Neural progenitor cell (in vitro differentiated cells): ENCODE measurements around the gene ATF2. TPM values are rescaled to one million over a fixed set of nuclear protein-coding genes. Genes with fewer than 3 reads are reported as not detected.

Experiments
- DNase-seq: peaks from one replicate; pipeline ENCODE4 v3.0.0-alpha.2; 2016; ENCODE audit warnings: low spot score
- H2AFZ ChIP-seq: fragments of 200-600 bp; sonication (generic); replicated peaks from 2 replicates; pipeline ENCODE4 v1.6.1; 2016; ENCODE audit warnings: antibody characterized with exemption
- H3F3A ChIP-seq: fragments of 200-600 bp; sonication (generic); 2 replicates; pipeline ENCODE4 v1.6.1; 2016; ENCODE audit warnings: antibody characterized with exemption, low read depth
- H3K27ac ChIP-seq: fragments of 200-600 bp; sonication (generic); 2 replicates; pipeline ENCODE4 v1.5.1; 2016; ENCODE audit warnings: mild to moderate bottlenecking
- H3K27me3 ChIP-seq: fragments of 200-600 bp; sonication (generic); 2 replicates; pipeline ENCODE4 v1.6.1; 2016; ENCODE audit warnings: mild to moderate bottlenecking, moderate library complexity
- H3K36me3 ChIP-seq: fragments of 200-600 bp; sonication (generic); 2 replicates; pipeline ENCODE4 v1.5.1; 2016
- H3K4me1 ChIP-seq: fragments of 200-600 bp; sonication (generic); 2 replicates; pipeline ENCODE4 v1.6.1; 2016; ENCODE audit warnings: mixed run types
- H3K4me2 ChIP-seq: fragments of 200-600 bp; sonication (generic); 2 replicates; pipeline ENCODE4 v1.6.1; 2016
- H3K4me3 ChIP-seq: fragments of 200-600 bp; sonication (generic); 2 replicates; pipeline ENCODE4 v1.5.1; 2016
- H3K79me2 ChIP-seq: fragments of 200-600 bp; sonication (generic); 2 replicates; pipeline ENCODE4 v1.6.1; 2016; ENCODE audit warnings: low read depth
- H3K9ac ChIP-seq: fragments of 200-600 bp; sonication (generic); 2 replicates; pipeline ENCODE4 v1.6.1; 2016
- H3K9me3 ChIP-seq: fragments of 200-600 bp; sonication (generic); 2 replicates; pipeline ENCODE4 v1.5.1; 2016; ENCODE audit warnings: low read depth
- H4K20me1 ChIP-seq: fragments of 200-600 bp; sonication (generic); 2 replicates; pipeline ENCODE4 v1.6.1; 2016; ENCODE audit warnings: low read depth
- H3K27ac Mint-ChIP-seq: 3 replicates; pipeline ENCODE4 v1.8.0; 2021; ENCODE audit warnings: mixed read lengths
- H3K27me3 Mint-ChIP-seq: 2 replicates; pipeline ENCODE4 v1.8.0; 2022; ENCODE audit warnings: low read depth, mild to moderate bottlenecking, inconsistent platforms, moderate library complexity, mixed read lengths; ENCODE audit not compliant: insufficient read depth
- H3K36me3 Mint-ChIP-seq: 3 replicates; pipeline ENCODE4 v1.8.0; 2021; ENCODE audit warnings: mixed read lengths
- H3K4me1 Mint-ChIP-seq: 3 replicates; pipeline ENCODE4 v1.8.0; 2021; ENCODE audit warnings: mixed read lengths
- H3K4me3 Mint-ChIP-seq: 3 replicates; pipeline ENCODE4 v1.8.0; 2021; ENCODE audit warnings: mild to moderate bottlenecking, moderate library complexity, mixed read lengths
- H3K9me3 Mint-ChIP-seq: 3 replicates; pipeline ENCODE4 v1.8.0; 2020; ENCODE audit warnings: mixed read lengths
- CTCF ChIP-seq: fragments of 200-600 bp; sonication (generic); IDR thresholded peaks from 2 replicates; pipeline ENCODE4 v1.5.1; 2017; ENCODE audit warnings: antibody characterized with exemption, mild to moderate bottlenecking
- EZH2 ChIP-seq: fragments of 200-600 bp; sonication (generic); IDR thresholded peaks from 2 replicates; pipeline ENCODE4 v1.6.1; 2017; ENCODE audit warnings: antibody characterized with exemption, mild to moderate bottlenecking, moderate library complexity
- EZH2phosphoT487 ChIP-seq: fragments of 200-600 bp; sonication (generic); IDR thresholded peaks from 2 replicates; pipeline ENCODE4 v1.6.1; 2017; ENCODE audit warnings: antibody characterized with exemption
- total RNA-seq: library from RNA; depleted of rRNA; stranded (reverse); fragments of >200 nt; gene quantifications from 2 replicates; pipeline ENCODE4 v1.2.3, GENCODE V29; 2015; ENCODE audit warnings: low replicate concordance

Gene ATF2
- total RNA-seq, 1 donor from 2014 or later = 133 TPM

- H3K9ac ChIP-seq = no peak overlapping the region
- H2AFZ ChIP-seq = no peak overlapping the region
Observed at GRCh38 chr2:175035806-175036205, 132.2 kb downstream of the ATF2 start.

GRCh38 chr2:175034716-175035115, 133.3 kb downstream of the ATF2 start:
- Mint-ChIP-seq H3K9me3 (no peaks in the 10 kb centered on the region), H3K4me3 (no peak overlapping the region), H3K27me3 (peaks cover 5% of the 10 kb centered on the region), H3K36me3 (no peaks in the 10 kb centered on the region), H3K27ac (no peak overlapping the region), H3K4me1 (peaks cover 4% of the 10 kb centered on the region)
- TF ChIP-seq EZH2 (no peak), CTCF (no peak), EZH2phosphoT487 (no peak)
- Histone ChIP-seq H3K27ac (no peak overlapping the region), H2AFZ (no peak overlapping the region), H4K20me1 (no peaks in the 10 kb centered on the region), H3K4me2 (no peak overlapping the region), H3K4me3 (no peak overlapping the region), H3K36me3 (no peaks in the 10 kb centered on the region), H3K27me3 (no peaks in the 10 kb centered on the region), H3K9ac (no peak overlapping the region), H3K9me3 (no peaks in the 10 kb centered on the region), H3K79me2 (no peaks in the 10 kb centered on the region), H3K4me1 (no peaks in the 10 kb centered on the region), H3F3A (peaks cover 3% of the 10 kb centered on the region)
- DNase-seq = no peak

More at GRCh38 chr2:175035806-175036205, 132.2 kb downstream of the ATF2 start:
- no peaks in the 10 kb centered on the region for H3K9me3 ChIP-seq
- H3K4me1 ChIP-seq = no peaks in the 10 kb centered on the region
- H3K4me3 ChIP-seq = no peak overlapping the region
- H3K4me1 Mint-ChIP-seq = peaks cover 4% of the 10 kb centered on the region
- H3K4me2 ChIP-seq = no peak overlapping the region
- no peak for DNase-seq
- peaks cover 3% of the 10 kb centered on the region for H3K9me3 Mint-ChIP-seq
- no peaks in the 10 kb centered on the region for H4K20me1 ChIP-seq
- H3K4me3 Mint-ChIP-seq = no peak overlapping the region
- no peaks in the 10 kb centered on the region for H3K36me3 ChIP-seq
- TF ChIP-seq CTCF = no peak
- no peak for TF ChIP-seq EZH2phosphoT487
- no peak for TF ChIP-seq EZH2
- no peaks in the 10 kb centered on the region for H3K79me2 ChIP-seq
- peaks cover 3% of the 10 kb centered on the region for H3F3A ChIP-seq
- no peak overlapping the region for H3K27ac Mint-ChIP-seq
- H3K27me3 Mint-ChIP-seq = peaks cover 6% of the 10 kb centered on the region
- no peaks in the 10 kb centered on the region for H3K36me3 Mint-ChIP-seq
- H3K27ac ChIP-seq = no peak overlapping the region
- H3K27me3 ChIP-seq = no peaks in the 10 kb centered on the region

GRCh38 chr2:175030380-175031271, 137.4 kb downstream of the ATF2 start:
- Histone ChIP-seq H3K79me2 (no peaks in the 10 kb centered on the region), H3K4me2 (no peak overlapping the region), H3F3A (peaks cover 14% of the 10 kb centered on the region), H3K27ac (no peak overlapping the region), H3K4me3 (no peak overlapping the region), H3K27me3 (no peaks in the 10 kb centered on the region), H2AFZ (peak overlapping the region; percentile 23), H3K36me3 (no peaks in the 10 kb centered on the region), H3K9me3 (no peaks in the 10 kb centered on the region), H3K9ac (no peak overlapping the region), H4K20me1 (no peaks in the 10 kb centered on the region), H3K4me1 (peaks cover 17% of the 10 kb centered on the region)
- peak; percentile 78 for DNase-seq
- Mint-ChIP-seq H3K9me3 (peaks cover 3% of the 10 kb centered on the region), H3K27me3 (peaks cover 2% of the 10 kb centered on the region), H3K27ac (peak overlapping the region; percentile 16), H3K4me1 (peaks cover 7% of the 10 kb centered on the region), H3K4me3 (no peak overlapping the region), H3K36me3 (no peaks in the 10 kb centered on the region)
- TF ChIP-seq EZH2 (no peak), EZH2phosphoT487 (no peak), CTCF (peak; percentile 56)
